Testis (tissue), 2 donors: ENCODE data around the gene ERICH3.

Experiments used
- POLR2A ChIP-seq: fragments of 450-650 bp; IDR thresholded peaks from one replicate; pipeline ENCODE4 v1.6.1; 2017; ENCODE audit warnings: antibody characterized with exemption, mild to moderate bottlenecking, moderate library complexity
- TF ChIP-seq, protein P1 (sequence below), 3 experiments: fragments of 450-650 bp in 2 of 3; fragments of 200-600 bp in 1 of 3; sonication (generic) in 1 of 3; IDR thresholded peaks; one replicate each; pipeline ENCODE4 v1.5.1; 2016 to 2019; ENCODE audit warnings: antibody characterized with exemption in 3 of 3, mild to moderate bottlenecking in 2 of 3, moderate library complexity in 1 of 3

DNA sequence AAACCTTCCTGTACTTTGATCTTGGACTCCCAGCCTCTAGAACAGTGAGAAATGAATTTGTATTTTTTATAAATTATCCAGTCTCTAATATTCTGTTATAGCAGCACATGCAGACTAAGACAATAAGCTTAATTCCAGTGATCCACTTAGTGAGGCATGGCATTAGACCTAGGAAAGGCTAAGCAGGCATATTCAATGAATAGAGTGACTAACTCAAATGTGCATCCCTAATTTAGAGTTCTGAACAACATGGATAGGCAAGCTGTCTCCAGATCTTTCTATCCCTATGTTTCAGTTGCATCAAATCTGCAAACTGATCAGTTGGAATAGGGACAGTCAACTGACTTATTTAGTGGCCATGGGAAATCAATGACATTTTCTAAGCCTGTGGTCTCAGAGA is 4.3 kb upstream of the ERICH3 start:
- TF ChIP-seq, protein P1, sequence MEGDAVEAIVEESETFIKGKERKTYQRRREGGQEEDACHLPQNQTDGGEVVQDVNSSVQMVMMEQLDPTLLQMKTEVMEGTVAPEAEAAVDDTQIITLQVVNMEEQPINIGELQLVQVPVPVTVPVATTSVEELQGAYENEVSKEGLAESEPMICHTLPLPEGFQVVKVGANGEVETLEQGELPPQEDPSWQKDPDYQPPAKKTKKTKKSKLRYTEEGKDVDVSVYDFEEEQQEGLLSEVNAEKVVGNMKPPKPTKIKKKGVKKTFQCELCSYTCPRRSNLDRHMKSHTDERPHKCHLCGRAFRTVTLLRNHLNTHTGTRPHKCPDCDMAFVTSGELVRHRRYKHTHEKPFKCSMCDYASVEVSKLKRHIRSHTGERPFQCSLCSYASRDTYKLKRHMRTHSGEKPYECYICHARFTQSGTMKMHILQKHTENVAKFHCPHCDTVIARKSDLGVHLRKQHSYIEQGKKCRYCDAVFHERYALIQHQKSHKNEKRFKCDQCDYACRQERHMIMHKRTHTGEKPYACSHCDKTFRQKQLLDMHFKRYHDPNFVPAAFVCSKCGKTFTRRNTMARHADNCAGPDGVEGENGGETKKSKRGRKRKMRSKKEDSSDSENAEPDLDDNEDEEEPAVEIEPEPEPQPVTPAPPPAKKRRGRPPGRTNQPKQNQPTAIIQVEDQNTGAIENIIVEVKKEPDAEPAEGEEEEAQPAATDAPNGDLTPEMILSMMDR (IDR thresholded peaks at IDR 0.05) = no peak
- no peak for TF ChIP-seq POLR2A
